Hippocampal formation (tissue), 2 donors: ENCODE measurements around the gene DNAI4.

ENCODE experiments used
- DNase-seq, 2 donors: peaks; one replicate each; lab custom pipeline; 2025; lab: John Stamatoyannopoulos, UW

The DNAI4 gene

GRCh38 chr1:66767626-66768025 lies 157.0 kb downstream of the DNAI4 start:
- no peak for DNase-seq

GRCh38 chr1:66764994-66765578 lies 159.6 kb downstream of the DNAI4 start:
- peak in 1 of 2 donors; percentile 61 for DNase-seq
